Hematopoietic multipotent progenitor cell (in vitro differentiated cells): ENCODE results near the gene SLC2A10. TPM values are rescaled to one million over a fixed set of nuclear protein-coding genes. Genes with fewer than 3 reads are reported as not detected.
A peak's percentile ranks its signal among the peaks of the same experiment; 100 is the strongest.
"Not testable (repeated sequence)": the region's sequence is repeated elsewhere in the genome, so short reads cannot be mapped to it uniquely, and the experiment has no call there.

Experiments used
- DNase-seq, 3 donors: peaks; one replicate each; pipeline ENCODE4 v3.0.0-alpha.2; 2011 to 2015; ENCODE audit warnings: low read depth in 2 of 3, low spot score in 2 of 3
- total RNA-seq: library from RNA; depleted of rRNA; stranded (reverse); fragments of >200 nt; gene quantifications from one replicate; pipeline ENCODE4 v1.2.3, GENCODE V29; 2012

The SLC2A10 gene
- total RNA-seq = 5.1 TPM

- DNase-seq = peak in 2 of 3 donors; percentile 33 to 46
Observed at GRCh38 chr20:46709459-46710152, at the start of gene SLC2A10. TSS of gene SLC2A10 (plus strand) at chr20:46709649. CDS start at chr20:46709737, 88 bp downstream.

- DNase-seq = no peak
Observed at GRCh38 chr20:46660487-46660886, 49.0 kb upstream of the SLC2A10 start.

GRCh38 chr20:46661659-46662058 is 47.8 kb upstream of the SLC2A10 start:
- no peak for DNase-seq

GRCh38 chr20:46663531-46663930 is 45.9 kb upstream of the SLC2A10 start:
- no peak for DNase-seq

- no peak for DNase-seq
Observed at GRCh38 chr20:46665602-46666001, 43.8 kb upstream of the SLC2A10 start.

GRCh38 chr20:46666306-46666705 is 43.1 kb upstream of the SLC2A10 start:
- DNase-seq = no peak

- no peak for DNase-seq
Observed at GRCh38 chr20:46666818-46667515, 42.5 kb upstream of the SLC2A10 start.

- DNase-seq = no peak
Observed at GRCh38 chr20:46670228-46670584, 39.2 kb upstream of the SLC2A10 start.

- no peak for DNase-seq
Observed at GRCh38 chr20:46670585-46671584, 38.6 kb upstream of the SLC2A10 start.

- DNase-seq = no peak
Observed at GRCh38 chr20:46671866-46672542, 37.4 kb upstream of the SLC2A10 start.

- DNase-seq = no peak
Observed at GRCh38 chr20:46672543-46673148, 36.8 kb upstream of the SLC2A10 start.

GRCh38 chr20:46673394-46674252 is 35.8 kb upstream of the SLC2A10 start:
- no peak for DNase-seq

- no peak for DNase-seq
Observed at GRCh38 chr20:46674253-46675083, 35.0 kb upstream of the SLC2A10 start.

GRCh38 chr20:46676649-46677316 is 32.7 kb upstream of the SLC2A10 start:
- not testable (repeated sequence) for DNase-seq

- DNase-seq = no peak
Observed at GRCh38 chr20:46677608-46678007, 31.8 kb upstream of the SLC2A10 start.

- DNase-seq = no peak
Observed at GRCh38 chr20:46678516-46678915, 30.9 kb upstream of the SLC2A10 start.

- no peak for DNase-seq
Observed at GRCh38 chr20:46680684-46681031, 28.8 kb upstream of the SLC2A10 start.
